BE2C (cell line): ENCODE data around the gene EIF1.

ENCODE experiments used
- DNase-seq: peaks from one replicate; pipeline ENCODE4 v3.0.0-alpha.2; 2020
- H3K27me3 ChIP-seq: fragments of 250-450 bp; sonication (Bioruptor Pico); 2 replicates; pipeline ENCODE4 v1.5.1; 2020; ENCODE audit warnings: mild to moderate bottlenecking
- H3K36me3 ChIP-seq: fragments of 250-450 bp; sonication (Bioruptor Pico); 2 replicates; pipeline ENCODE4 v1.5.1; 2020; ENCODE audit warnings: mild to moderate bottlenecking
- H3K4me1 ChIP-seq: fragments of 250-450 bp; sonication (Bioruptor Pico); 2 replicates; pipeline ENCODE4 v1.5.1; 2020
- H3K4me3 ChIP-seq: 2 replicates; pipeline ENCODE4 v1.5.1; 2011; ENCODE audit warnings: low read depth, low read length
- H3K9me3 ChIP-seq: fragments of 250-450 bp; sonication (Bioruptor Pico); 2 replicates; pipeline ENCODE4 v1.5.1; 2020
- CTCF ChIP-seq: IDR thresholded peaks from 2 replicates; pipeline ENCODE4 v1.5.1; 2012; ENCODE audit warnings: mild to moderate bottlenecking, low read depth, low read length

EIF1 gene

DNA sequence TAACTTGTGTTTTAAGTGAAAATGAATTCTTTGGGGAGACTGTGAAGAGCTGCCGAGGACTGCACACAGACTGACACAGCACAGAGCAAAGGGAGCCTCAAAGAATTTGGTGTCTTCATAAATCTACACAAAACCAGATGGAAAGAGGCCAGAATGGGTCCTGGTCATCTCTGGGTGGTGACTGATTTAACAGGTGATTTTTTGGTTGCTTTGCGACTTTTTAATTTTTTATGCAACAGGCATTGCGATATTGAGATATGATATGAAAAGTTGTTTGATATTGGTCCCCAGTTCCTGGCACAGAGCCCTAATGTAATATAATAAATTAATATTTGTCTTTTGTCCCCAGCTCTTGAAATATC lies 12.6 kb upstream of the EIF1 start:
- no peak for TF ChIP-seq CTCF
- H3K27me3 ChIP-seq = no peaks in the 10 kb centered on the region
- no peak overlapping the region for H3K4me3 ChIP-seq

GRCh38 chr17:41678411-41678906 lies 10.2 kb upstream of the EIF1 start:
- Histone ChIP-seq H3K4me1 (peaks cover 6% of the 10 kb centered on the region), H3K27me3 (no peaks in the 10 kb centered on the region), H3K36me3 (no peaks in the 10 kb centered on the region), H3K4me3 (no peak overlapping the region), H3K9me3 (no peaks in the 10 kb centered on the region)
- no peak for DNase-seq
- TF ChIP-seq CTCF = no peak

More for the DNA sequence above, 12.6 kb upstream of the EIF1 start:
- no peaks in the 10 kb centered on the region for H3K36me3 ChIP-seq
- H3K4me1 ChIP-seq = peaks cover 4% of the 10 kb centered on the region; the same call in 1 of the 2 replicates
- H3K9me3 ChIP-seq = no peaks in the 10 kb centered on the region
- no peak for DNase-seq

GRCh38 chr17:41678907-41679739 lies 9.6 kb upstream of the EIF1 start:
- no peak for TF ChIP-seq CTCF
- H3K9me3 ChIP-seq = no peaks in the 10 kb centered on the region
- no peak overlapping the region for H3K4me3 ChIP-seq
- no peaks in the 10 kb centered on the region for H3K27me3 ChIP-seq
- H3K36me3 ChIP-seq = no peaks in the 10 kb centered on the region
- H3K4me1 ChIP-seq = peaks cover 12% of the 10 kb centered on the region
- DNase-seq = no peak

DNA sequence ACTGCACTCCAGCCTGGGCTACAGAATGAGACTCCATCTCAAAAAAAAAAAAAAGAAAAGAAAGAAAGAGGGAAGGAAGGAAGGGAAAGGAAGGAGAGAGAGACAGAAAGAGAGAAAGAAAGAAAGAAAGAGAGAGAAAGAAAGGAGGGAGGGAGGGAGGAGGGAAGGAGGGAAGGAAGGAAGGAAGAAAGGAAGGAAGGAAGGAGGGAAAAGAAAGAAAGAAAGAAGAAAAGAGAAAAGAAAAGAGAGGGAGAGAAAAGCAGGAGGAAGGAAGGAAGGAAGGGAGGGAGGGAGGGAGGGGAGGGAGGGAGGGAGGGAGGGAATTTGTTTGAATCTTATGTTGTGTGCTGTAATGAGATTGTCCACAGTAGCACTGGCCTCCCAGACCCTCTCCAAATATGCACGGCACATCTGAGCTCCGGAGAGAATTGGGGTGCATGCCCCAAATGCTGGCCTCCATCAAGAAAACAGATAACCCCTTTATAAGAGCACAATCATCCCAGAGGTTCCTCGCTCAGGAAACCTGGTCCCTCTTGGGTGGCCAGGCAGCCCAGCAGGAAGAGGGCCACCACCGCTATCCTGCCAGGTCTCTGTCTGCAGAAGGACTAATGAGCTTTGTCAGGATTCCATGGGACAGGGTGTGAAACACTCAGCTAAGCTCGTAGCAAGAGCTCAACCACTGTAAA lies 8.8 kb upstream of the EIF1 start:
- Histone ChIP-seq H3K4me1 (peaks cover 15% of the 10 kb centered on the region), H3K27me3 (no peaks in the 10 kb centered on the region), H3K4me3 (no peak overlapping the region), H3K9me3 (no peaks in the 10 kb centered on the region), H3K36me3 (no peaks in the 10 kb centered on the region)
- TF ChIP-seq CTCF = no peak
- no peak for DNase-seq

DNA sequence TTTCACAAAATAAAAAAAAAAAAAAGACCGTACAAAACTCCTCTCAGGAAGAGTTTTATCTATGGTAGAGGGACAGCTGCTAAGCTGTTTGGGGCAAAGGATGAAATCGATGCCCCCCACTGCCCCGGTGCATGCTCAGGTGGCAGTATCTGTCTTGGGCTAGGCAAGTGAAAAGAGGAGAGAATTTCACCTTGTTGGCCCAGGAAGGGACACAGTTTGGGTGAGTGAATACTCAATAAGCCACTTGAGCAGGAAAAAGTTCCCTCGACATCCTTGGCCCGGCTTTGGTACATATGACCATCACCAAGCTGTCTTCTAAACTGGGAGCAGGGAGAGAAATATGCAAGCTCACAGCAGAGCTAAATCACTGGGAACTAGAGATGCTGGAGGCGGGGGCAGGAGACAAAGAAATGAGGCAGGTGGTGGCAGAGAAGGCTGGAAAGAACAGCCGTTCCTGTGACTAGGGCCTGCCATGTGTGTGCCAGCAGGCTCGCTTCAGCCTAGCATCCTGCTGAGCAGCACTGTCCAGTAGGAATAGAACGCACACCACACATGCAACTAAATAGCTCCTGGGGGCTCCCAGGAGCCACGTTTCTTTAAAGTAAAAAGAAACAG lies 8.2 kb upstream of the EIF1 start:
- no peaks in the 10 kb centered on the region for H3K27me3 ChIP-seq
- no peaks in the 10 kb centered on the region for H3K36me3 ChIP-seq
- DNase-seq = no peak
- H3K9me3 ChIP-seq = no peaks in the 10 kb centered on the region
- no peak for TF ChIP-seq CTCF
- H3K4me1 ChIP-seq = peaks cover 15% of the 10 kb centered on the region
- no peak overlapping the region for H3K4me3 ChIP-seq
